BLaER1 (cell line): Measurements from ENCODE around the gene PLXDC2.

Experiments
- H3K27ac ChIP-seq: shearing (Covaris generic); formaldehyde crosslinking; 2 replicates; pipeline ENCODE4 v1.8.1; 2022
- H3K27me3 ChIP-seq: shearing (Covaris generic); formaldehyde crosslinking; 2 replicates; pipeline ENCODE4 v1.8.1; 2022
- H3K36me3 ChIP-seq: shearing (Covaris generic); formaldehyde crosslinking; 2 replicates; pipeline ENCODE4 v1.8.1; 2022
- H3K4me1 ChIP-seq: shearing (Covaris generic); formaldehyde crosslinking; 2 replicates; pipeline ENCODE4 v1.8.1; 2022
- H3K4me2 ChIP-seq: shearing (Covaris generic); formaldehyde crosslinking; 2 replicates; pipeline ENCODE4 v1.8.1; 2022
- H3K4me3 ChIP-seq: shearing (Covaris generic); formaldehyde crosslinking; 2 replicates; pipeline ENCODE4 v1.8.1; 2022
- H3K9ac ChIP-seq: shearing (Covaris generic); formaldehyde crosslinking; 2 replicates; pipeline ENCODE4 v1.8.1; 2022
- H3K9me3 ChIP-seq: shearing (Covaris generic); formaldehyde crosslinking; 2 replicates; pipeline ENCODE4 v1.8.1; 2022
- H4K20me1 ChIP-seq: shearing (Covaris generic); formaldehyde crosslinking; 2 replicates; pipeline ENCODE4 v1.8.1; 2022
- Cebpa-rat ChIP-seq: shearing (Covaris generic); IDR thresholded peaks from 2 replicates; pipeline ENCODE4 v1.8.1; 2022

PLXDC2 gene

DNA sequence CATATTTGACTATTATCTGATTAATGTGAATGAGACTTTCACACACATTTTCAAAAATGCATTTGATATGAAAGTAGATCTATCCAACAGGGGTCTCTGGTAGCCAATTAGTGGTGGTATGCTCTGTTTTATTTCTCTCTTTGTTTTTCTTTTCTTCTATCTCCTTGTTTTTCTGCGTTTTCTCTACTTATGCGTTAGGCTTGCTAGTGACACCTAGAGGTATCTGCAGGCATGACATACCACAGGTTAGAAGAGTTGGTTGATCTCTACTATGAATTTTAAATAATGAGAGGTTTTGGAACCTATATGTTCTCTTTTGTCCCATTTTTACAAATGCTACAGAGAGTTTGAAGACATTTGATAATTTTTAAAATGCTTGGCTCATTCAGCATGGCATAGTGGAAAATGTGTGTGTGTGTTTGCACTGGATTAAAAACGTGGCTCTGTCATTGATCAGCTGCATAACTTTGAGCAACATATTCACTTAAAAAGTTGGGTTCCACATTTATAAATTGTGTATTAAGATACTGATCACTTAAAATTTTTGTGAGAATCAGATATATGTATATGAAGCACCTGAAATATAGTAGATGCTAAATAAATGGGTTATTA, 28.1 kb upstream of the PLXDC2 start:
- H3K27me3 ChIP-seq, result no peaks in the 10 kb centered on the region
- no peaks in the 10 kb centered on the region for H3K36me3 ChIP-seq
- H3K4me1 ChIP-seq, result peaks cover under 1% of the 10 kb centered on the region; the same call in 1 of the 2 replicates
- no peak overlapping the region for H3K9ac ChIP-seq
- no peaks in the 10 kb centered on the region for H3K9me3 ChIP-seq
- H3K27ac ChIP-seq, result no peak overlapping the region
- H3K4me3 ChIP-seq, result no peak overlapping the region
- H4K20me1 ChIP-seq, result no peaks in the 10 kb centered on the region
- TF ChIP-seq Cebpa-rat, result no peak
- no peak overlapping the region for H3K4me2 ChIP-seq

DNA sequence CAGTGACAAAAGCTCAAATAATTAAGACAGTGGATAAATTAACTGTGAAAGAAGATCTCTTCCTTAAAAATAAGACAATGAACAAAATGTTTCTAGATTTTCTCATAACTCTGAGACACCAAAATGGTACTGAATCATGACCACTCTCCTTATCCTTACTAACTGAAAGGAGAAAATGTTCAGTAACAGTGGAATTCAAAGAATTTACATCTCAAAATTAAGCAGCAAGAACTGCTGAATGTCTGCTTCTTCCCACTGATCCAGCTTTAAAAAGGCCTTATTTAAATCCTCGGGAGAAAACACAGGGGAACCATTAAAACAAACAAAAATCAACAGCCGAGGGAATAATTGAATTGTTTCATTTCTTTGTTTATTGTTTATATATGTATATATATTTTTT, 27.3 kb upstream of the PLXDC2 start:
- Histone ChIP-seq H3K36me3 (no peaks in the 10 kb centered on the region), H3K9ac (no peak overlapping the region), H3K27me3 (no peaks in the 10 kb centered on the region), H3K9me3 (no peaks in the 10 kb centered on the region), H3K27ac (no peak overlapping the region), H3K4me1 (no peaks in the 10 kb centered on the region), H3K4me2 (no peak overlapping the region), H4K20me1 (no peaks in the 10 kb centered on the region), H3K4me3 (no peak overlapping the region)
- no peak for TF ChIP-seq Cebpa-rat

GRCh38 chr10:19789607-19790006, 26.6 kb upstream of the PLXDC2 start:
- H3K4me2 ChIP-seq, result no peak overlapping the region

DNA sequence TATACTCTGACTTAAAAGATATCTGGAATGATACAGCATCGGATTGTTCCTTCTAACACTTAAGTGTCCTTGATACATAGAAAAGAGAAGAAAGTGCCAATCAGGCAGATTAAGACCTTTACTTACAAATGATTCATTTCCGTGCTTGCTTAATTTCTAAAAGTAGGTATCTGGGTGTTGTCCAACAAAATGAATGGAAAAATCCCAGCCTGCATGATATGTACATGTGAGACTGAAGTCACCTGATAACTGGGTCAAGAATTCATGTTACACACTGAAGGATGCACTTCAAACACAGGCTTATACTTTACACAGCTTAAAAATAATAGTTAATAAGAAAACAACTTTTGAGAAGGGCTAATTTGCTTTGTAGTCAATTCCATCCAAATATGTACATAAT, 25.2 kb upstream of the PLXDC2 start:
- Histone ChIP-seq H3K27ac (no peak overlapping the region), H3K9ac (no peak overlapping the region), H3K36me3 (no peaks in the 10 kb centered on the region), H3K27me3 (no peaks in the 10 kb centered on the region), H3K9me3 (no peaks in the 10 kb centered on the region), H3K4me3 (no peak overlapping the region), H3K4me2 (no peak overlapping the region), H4K20me1 (no peaks in the 10 kb centered on the region), H3K4me1 (no peaks in the 10 kb centered on the region)
- TF ChIP-seq Cebpa-rat, result no peak

More at GRCh38 chr10:19789607-19790006, 26.6 kb upstream of the PLXDC2 start:
- H3K4me1 ChIP-seq, result no peaks in the 10 kb centered on the region
- no peak overlapping the region for H3K9ac ChIP-seq
- H3K27ac ChIP-seq, result no peak overlapping the region
- TF ChIP-seq Cebpa-rat, result no peak
- H3K4me3 ChIP-seq, result no peak overlapping the region
- H3K9me3 ChIP-seq, result no peaks in the 10 kb centered on the region
- no peaks in the 10 kb centered on the region for H3K36me3 ChIP-seq
- no peaks in the 10 kb centered on the region for H4K20me1 ChIP-seq
- no peaks in the 10 kb centered on the region for H3K27me3 ChIP-seq

GRCh38 chr10:19795684-19796083, 20.5 kb upstream of the PLXDC2 start:
- no peak for TF ChIP-seq Cebpa-rat

DNA sequence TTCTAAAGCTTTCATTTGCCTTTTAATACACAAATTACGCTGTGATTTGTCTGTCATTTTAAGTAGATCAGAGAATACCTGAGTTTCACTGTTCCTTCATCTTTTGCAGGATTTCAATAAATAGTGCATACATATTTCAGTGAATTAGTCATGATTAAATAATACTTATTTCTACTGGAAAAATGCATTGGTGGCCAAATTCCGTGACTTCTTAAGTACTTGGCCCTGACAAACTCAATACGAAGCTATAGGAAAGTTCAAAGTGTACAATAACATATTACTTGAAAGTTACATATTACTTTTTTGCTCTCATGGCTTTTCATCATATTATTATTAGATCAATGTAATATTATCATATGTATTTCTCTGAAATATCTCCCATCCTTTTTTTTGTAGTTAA, 16.1 kb upstream of the PLXDC2 start:
- H4K20me1 ChIP-seq, result no peaks in the 10 kb centered on the region
- H3K4me1 ChIP-seq, result peaks cover 7% of the 10 kb centered on the region; the same call in 1 of the 2 replicates
- TF ChIP-seq Cebpa-rat, result no peak
- H3K9ac ChIP-seq, result no peak overlapping the region
- H3K27me3 ChIP-seq, result no peaks in the 10 kb centered on the region
- no peak overlapping the region for H3K4me3 ChIP-seq
- peaks cover 18% of the 10 kb centered on the region for H3K9me3 ChIP-seq
- H3K4me2 ChIP-seq, result no peak overlapping the region
- H3K27ac ChIP-seq, result no peak overlapping the region
- H3K36me3 ChIP-seq, result no peaks in the 10 kb centered on the region

More at GRCh38 chr10:19795684-19796083, 20.5 kb upstream of the PLXDC2 start:
- peaks cover 13% of the 10 kb centered on the region for H3K9me3 ChIP-seq
- peaks cover 7% of the 10 kb centered on the region; the same call in 1 of the 2 replicates for H3K4me1 ChIP-seq
- H3K27me3 ChIP-seq, result no peaks in the 10 kb centered on the region
- H4K20me1 ChIP-seq, result no peaks in the 10 kb centered on the region
- H3K27ac ChIP-seq, result no peak overlapping the region
- H3K36me3 ChIP-seq, result no peaks in the 10 kb centered on the region
- H3K4me2 ChIP-seq, result no peak overlapping the region
- H3K9ac ChIP-seq, result no peak overlapping the region
- no peak overlapping the region for H3K4me3 ChIP-seq

DNA sequence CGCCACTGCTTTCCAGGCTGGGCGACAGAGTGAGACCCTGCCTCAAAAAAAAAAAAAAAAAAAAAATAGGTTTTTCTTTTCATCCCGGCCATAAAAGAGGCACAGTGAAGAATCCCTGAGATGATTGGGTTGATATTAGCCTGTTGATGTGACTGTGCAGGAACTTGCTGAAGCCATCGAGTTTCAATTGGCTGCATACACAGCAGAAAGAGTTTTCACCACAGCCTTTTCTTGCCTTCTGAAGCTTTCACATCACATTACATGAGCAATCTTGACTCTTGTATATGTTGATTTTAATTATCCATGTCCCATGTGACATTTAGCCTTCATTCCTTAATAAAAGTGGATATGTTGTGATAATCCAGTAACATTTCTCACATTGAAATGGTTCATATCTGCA, 14.9 kb upstream of the PLXDC2 start:
- Histone ChIP-seq H3K4me1 (peaks cover 7% of the 10 kb centered on the region; the same call in 1 of the 2 replicates), H4K20me1 (no peaks in the 10 kb centered on the region), H3K9ac (no peak overlapping the region), H3K36me3 (no peaks in the 10 kb centered on the region), H3K27ac (no peak overlapping the region), H3K27me3 (no peaks in the 10 kb centered on the region), H3K4me3 (no peak overlapping the region), H3K4me2 (no peak overlapping the region), H3K9me3 (peaks cover 18% of the 10 kb centered on the region)
- no peak for TF ChIP-seq Cebpa-rat

GRCh38 chr10:19803676-19804075, 12.6 kb upstream of the PLXDC2 start:
- 0 out of 2 replicates have a peak, but pooled peaks cover 5% of the 10 kb centered on the region for H3K9me3 ChIP-seq
- H3K4me2 ChIP-seq, result no peak overlapping the region

DNA sequence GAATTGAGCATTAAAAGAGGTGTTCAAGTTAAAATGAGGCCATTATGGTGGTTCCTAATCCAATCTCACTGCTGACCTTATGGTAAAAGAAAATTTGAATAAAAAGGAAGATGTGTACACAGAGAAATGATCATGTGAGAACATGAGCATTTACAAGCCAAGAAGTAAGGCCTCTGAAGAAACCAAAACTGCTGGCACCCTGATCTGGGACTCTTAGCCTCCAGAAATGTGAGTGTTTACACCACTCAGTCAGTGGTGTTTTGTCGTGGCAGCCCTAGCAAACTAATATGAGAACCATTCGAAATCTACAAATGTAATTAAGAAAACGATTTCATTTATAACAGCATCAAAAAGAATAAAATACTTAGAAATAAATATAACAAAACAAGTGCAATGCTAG, 6.8 kb upstream of the PLXDC2 start:
- H3K36me3 ChIP-seq, result no peaks in the 10 kb centered on the region
- no peak overlapping the region for H3K9ac ChIP-seq
- no peak for TF ChIP-seq Cebpa-rat

More at GRCh38 chr10:19803676-19804075, 12.6 kb upstream of the PLXDC2 start:
- no peak overlapping the region for H3K4me3 ChIP-seq
- H3K27ac ChIP-seq, result no peak overlapping the region
- no peaks in the 10 kb centered on the region for H3K4me1 ChIP-seq
- no peak overlapping the region for H3K9ac ChIP-seq
- no peaks in the 10 kb centered on the region for H3K27me3 ChIP-seq
- no peaks in the 10 kb centered on the region for H3K36me3 ChIP-seq
- H4K20me1 ChIP-seq, result no peaks in the 10 kb centered on the region
- TF ChIP-seq Cebpa-rat, result no peak

DNA sequence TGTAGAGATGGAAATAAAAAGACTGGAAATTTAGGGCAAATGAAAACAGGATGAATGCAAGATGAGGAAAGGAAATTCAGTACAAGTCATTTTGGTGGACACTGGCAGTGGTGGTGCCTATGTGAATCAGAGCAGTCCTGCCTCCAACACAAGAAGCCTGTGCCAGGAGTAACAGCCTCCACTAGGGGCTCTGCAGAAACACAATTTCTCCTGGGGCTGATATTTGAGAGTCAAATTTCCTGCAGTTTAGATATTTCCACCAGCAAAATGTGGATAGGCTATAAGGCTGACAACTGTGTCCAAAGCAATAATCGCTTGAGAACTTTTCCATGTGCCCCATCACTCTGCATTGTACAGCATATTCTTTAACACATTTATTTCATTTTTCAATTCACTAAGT, 4.7 kb upstream of the PLXDC2 start:
- TF ChIP-seq Cebpa-rat, result no peak
- H3K4me1 ChIP-seq, result peaks cover 10% of the 10 kb centered on the region
- no peak overlapping the region for H3K9ac ChIP-seq
- no peaks in the 10 kb centered on the region for H3K36me3 ChIP-seq
- H3K4me2 ChIP-seq, result no peak overlapping the region
- no peak overlapping the region for H3K27ac ChIP-seq
- H3K27me3 ChIP-seq, result 0 out of 2 replicates have a peak, but pooled peaks cover 8% of the 10 kb centered on the region
- H3K4me3 ChIP-seq, result no peak overlapping the region
- no peaks in the 10 kb centered on the region for H3K9me3 ChIP-seq
- no peaks in the 10 kb centered on the region for H4K20me1 ChIP-seq

More for the DNA sequence above, 6.8 kb upstream of the PLXDC2 start:
- no peak overlapping the region for H3K4me2 ChIP-seq
- no peak overlapping the region for H3K27ac ChIP-seq
- 0 out of 2 replicates have a peak, but pooled peaks cover 5% of the 10 kb centered on the region for H3K9me3 ChIP-seq
- no peaks in the 10 kb centered on the region for H4K20me1 ChIP-seq
- no peak overlapping the region for H3K4me3 ChIP-seq
- 0 out of 2 replicates have a peak, but pooled peaks cover 3% of the 10 kb centered on the region for H3K27me3 ChIP-seq
- peaks cover 4% of the 10 kb centered on the region for H3K4me1 ChIP-seq

GRCh38 chr10:19812976-19813375, 3.3 kb upstream of the PLXDC2 start:
- Histone ChIP-seq H3K4me2 (no peak overlapping the region), H3K4me3 (no peak overlapping the region), H3K4me1 (peaks cover 17% of the 10 kb centered on the region), H3K9ac (no peak overlapping the region), H3K27ac (no peak overlapping the region), H3K27me3 (peaks cover 18% of the 10 kb centered on the region), H4K20me1 (peaks cover 8% of the 10 kb centered on the region), H3K36me3 (no peaks in the 10 kb centered on the region), H3K9me3 (no peaks in the 10 kb centered on the region)
- TF ChIP-seq Cebpa-rat, result no peak
